GM18868 (cell line): ENCODE data around the gene CYP27A1.

Experiments
- ATAC-seq: cut with Tn5 transposase; IDR thresholded peaks from one replicate; pipeline ENCODE4 v1.9.1; 2021; ENCODE audit warnings: mild to moderate bottlenecking, moderate library complexity; ENCODE audit not compliant: unreplicated experiment

The CYP27A1 gene

DNA sequence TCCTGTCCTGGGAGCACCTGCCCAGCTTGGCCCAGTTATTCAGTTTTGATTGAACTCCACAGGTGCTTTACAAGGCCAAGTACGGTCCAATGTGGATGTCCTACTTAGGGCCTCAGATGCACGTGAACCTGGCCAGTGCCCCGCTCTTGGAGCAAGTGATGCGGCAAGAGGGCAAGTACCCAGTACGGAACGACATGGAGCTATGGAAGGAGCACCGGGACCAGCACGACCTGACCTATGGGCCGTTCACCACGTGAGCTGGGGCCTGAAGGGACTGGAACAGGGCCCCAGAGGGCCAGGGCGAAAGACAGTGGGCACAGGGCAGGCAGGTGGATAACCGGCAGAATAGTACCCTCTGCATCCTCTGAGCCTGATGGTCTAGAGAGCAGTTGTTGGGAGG is 27.6 kb downstream of the CYP27A1 start:
- ATAC-seq: no peak

- no peak for ATAC-seq
Observed at GRCh38 chr2:218810256-218810655, 28.3 kb downstream of the CYP27A1 start.

GRCh38 chr2:218811382-218811781 is 29.4 kb downstream of the CYP27A1 start:
- no peak for ATAC-seq

GRCh38 chr2:218812096-218812815 is 30.3 kb downstream of the CYP27A1 start:
- ATAC-seq: no peak

DNA sequence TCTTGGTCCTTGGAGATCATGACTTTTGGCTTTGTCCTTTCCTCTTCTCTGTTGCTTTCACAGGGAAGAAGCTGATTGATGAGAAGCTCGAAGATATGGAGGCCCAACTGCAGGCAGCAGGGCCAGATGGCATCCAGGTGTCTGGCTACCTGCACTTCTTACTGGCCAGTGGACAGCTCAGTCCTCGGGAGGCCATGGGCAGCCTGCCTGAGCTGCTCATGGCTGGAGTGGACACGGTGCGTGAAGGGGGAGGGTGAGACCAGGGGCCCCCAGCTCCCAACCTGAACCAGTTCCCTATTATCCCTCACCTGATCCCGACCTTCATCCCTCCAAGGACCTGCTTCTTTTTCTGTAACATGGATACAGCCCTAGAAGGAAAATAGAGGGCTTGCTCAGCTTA is 30.9 kb downstream of the CYP27A1 start:
- no peak for ATAC-seq

- no peak for ATAC-seq
Observed at GRCh38 chr2:218813771-218814460, 32.0 kb downstream of the CYP27A1 start.

DNA sequence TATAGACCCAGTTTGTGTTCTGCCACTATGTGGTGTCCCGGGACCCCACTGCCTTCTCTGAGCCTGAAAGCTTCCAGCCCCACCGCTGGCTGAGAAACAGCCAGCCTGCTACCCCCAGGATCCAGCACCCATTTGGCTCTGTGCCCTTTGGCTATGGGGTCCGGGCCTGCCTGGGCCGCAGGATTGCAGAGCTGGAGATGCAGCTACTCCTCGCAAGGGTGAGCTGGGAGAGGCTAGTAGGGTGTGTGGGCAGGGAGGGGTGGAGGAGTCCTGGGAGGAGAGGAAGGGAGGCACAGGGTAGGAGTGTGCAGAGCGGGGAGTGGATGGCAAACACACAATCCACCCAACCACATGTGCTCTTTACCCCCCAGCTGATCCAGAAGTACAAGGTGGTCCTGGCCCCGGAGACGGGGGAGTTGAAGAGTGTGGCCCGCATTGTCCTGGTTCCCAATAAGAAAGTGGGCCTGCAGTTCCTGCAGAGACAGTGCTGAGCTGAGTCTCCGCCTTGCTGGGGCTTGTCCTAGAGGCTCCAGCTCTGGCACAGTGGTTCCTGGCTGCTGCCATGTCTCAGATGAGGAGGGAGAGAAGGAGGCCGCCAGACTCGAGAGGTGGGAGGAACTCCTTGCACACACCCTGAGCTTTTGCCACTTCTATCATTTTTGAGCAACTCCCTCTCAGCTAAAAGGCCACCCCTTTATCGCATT is 32.7 kb downstream of the CYP27A1 start:
- ATAC-seq: no peak

GRCh38 chr2:218815244-218815637 is 33.3 kb downstream of the CYP27A1 start:
- no peak for ATAC-seq

DNA sequence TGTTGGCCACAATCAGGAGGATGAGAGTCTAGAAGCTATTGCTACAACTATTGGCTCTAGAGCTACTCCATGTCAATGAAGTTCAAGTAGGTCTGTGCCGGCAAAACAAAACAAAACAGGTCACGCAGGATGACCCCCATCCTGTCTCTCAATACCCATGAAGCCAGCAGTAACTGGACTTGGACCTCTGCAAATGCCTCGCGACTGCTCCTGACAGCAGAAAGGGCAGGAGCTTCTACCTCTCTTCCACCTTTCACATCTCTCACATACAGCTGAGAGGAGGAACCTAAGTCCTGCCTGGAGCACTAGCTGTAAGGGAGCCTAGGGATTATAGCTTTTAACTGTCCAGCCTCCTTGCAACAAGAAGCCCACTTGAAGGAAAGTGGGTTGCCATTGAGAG is 33.7 kb downstream of the CYP27A1 start:
- no peak for ATAC-seq

GRCh38 chr2:218816561-218817011 is 34.6 kb downstream of the CYP27A1 start:
- ATAC-seq: no peak

DNA sequence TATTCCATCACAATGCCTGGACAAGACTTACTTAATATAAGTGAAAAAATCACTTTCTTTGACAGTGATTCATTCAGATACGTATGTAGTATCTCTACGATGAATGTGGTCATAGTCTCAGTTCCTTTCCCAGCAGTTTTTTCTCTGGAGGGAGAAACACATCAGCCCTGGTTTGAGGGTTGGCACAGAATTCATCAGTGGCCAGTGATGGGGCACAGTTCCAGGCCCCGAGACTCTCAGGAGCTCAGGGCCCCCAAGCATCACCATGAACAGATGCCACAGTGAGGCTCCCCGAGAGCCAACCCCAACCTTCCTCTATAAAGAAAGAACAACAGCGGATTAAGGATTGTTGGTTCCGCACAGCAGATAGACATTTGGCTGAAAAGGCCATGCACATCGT is 37.1 kb downstream of the CYP27A1 start:
- no peak for ATAC-seq

DNA sequence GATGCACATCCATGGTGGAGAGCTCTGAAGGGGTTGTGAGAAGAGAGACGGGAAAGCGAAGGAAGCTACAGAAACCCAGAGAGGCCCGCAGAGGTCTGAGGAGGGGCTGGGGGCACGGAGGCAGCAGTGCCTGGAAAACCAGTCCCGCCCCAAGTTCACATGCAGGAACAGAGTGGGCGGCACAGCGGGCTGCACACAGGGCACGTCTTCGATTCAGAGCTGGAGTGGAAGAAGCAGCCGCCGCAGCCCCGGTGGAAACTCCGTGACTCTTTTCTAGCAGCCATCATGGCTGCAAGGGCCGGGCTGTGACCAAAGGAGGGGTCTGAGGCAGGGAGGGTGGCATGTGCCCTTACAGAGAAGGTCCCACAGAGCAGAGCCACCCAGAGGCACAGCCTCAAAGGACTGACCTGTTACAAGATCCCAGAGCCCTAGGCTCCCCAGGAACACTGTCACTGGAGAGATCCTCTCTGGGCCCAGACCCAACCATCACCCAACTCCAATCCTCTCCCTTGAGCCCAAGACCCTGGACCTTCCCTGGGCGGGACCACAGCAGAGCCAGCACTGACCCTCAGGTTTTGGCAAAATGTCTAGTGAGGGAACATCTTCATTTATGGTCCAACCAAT is 38.9 kb downstream of the CYP27A1 start:
- no peak for ATAC-seq

- ATAC-seq: no peak
Observed at GRCh38 chr2:218821605-218822211, 39.8 kb downstream of the CYP27A1 start.

DNA sequence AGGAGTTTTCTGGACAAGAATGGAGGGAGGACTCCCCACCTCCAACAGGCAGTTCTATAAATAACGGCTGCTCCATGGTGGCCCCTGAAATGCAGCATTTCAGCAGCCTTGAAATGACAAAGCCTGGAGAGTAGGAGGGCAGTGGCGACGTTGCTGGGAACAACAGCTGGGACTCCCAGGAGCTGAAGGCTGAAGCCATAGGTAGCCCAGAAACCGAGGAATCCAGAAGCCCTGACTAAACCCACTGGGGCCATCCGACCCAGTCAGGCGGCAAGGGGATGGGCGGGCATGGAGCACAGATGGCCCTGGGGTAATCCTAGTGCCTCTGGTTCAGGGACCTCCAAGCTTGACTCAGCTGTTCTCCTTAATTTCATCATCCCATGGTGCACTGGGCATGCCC is 40.7 kb downstream of the CYP27A1 start:
- no peak for ATAC-seq

GRCh38 chr2:218823196-218823855 is 41.4 kb downstream of the CYP27A1 start:
- ATAC-seq: no peak

DNA sequence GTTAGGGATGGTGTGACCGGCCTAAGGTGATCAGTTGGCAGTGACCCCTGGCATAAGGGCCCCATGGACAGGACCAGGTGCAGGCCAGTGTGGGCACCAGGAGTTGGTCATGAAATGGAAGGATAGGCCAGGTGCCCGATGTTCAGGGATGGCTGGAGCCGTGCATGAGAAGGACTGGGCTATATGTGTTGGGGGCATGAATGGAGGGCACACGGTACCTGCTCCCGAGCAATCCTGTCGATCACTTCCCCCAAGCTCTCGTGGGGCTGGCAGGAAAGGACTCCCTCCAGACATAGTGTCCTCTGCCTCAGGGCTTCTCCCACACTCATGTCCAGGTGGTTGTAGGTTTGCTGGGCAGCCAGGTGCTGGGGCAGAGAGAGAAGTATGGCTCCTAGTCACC is 42.1 kb downstream of the CYP27A1 start:
- ATAC-seq: no peak

GRCh38 chr2:218826791-218827190 is 44.8 kb downstream of the CYP27A1 start:
- ATAC-seq: no peak

GRCh38 chr2:218827701-218828476 is 45.9 kb downstream of the CYP27A1 start:
- ATAC-seq: no peak

GRCh38 chr2:218828477-218828778 is 46.5 kb downstream of the CYP27A1 start:
- no peak for ATAC-seq

- ATAC-seq: no peak
Observed at GRCh38 chr2:218829868-218830451, 48.0 kb downstream of the CYP27A1 start.
